Ammon's horn (tissue), 1 donor: ENCODE results near the gene C5.
"Not testable (repeated sequence)": the region's sequence is repeated elsewhere in the genome, so short reads cannot be mapped to it uniquely, and the experiment has no call there.

Source experiments
- DNase-seq: peaks from one replicate; pipeline ENCODE4 v3.0.0-alpha.2; 2016; ENCODE audit warnings: low spot score

Gene C5

GRCh38 chr9:121048618-121049017 is 1.5 kb downstream of the C5 start:
- no peak for DNase-seq

- DNase-seq = no peak
Measured at GRCh38 chr9:121048175-121048574, 1.9 kb downstream of the C5 start.

GRCh38 chr9:121038804-121039203 is 11.3 kb downstream of the C5 start:
- DNase-seq = no peak

GRCh38 chr9:121038362-121038761 is 11.7 kb downstream of the C5 start:
- DNase-seq = no peak

GRCh38 chr9:121035717-121036116 is 14.4 kb downstream of the C5 start:
- not testable (repeated sequence) for DNase-seq

- no peak for DNase-seq
Measured at GRCh38 chr9:121034529-121034928, 15.5 kb downstream of the C5 start.

- no peak for DNase-seq
Measured at GRCh38 chr9:121029469-121029868, 20.6 kb downstream of the C5 start.

- DNase-seq = not testable (repeated sequence)
Measured at GRCh38 chr9:121028285-121028684, 21.8 kb downstream of the C5 start.

- no peak for DNase-seq
Measured at GRCh38 chr9:121026768-121027167, 23.3 kb downstream of the C5 start.

GRCh38 chr9:121026260-121026691 is 23.8 kb downstream of the C5 start:
- DNase-seq = no peak

- DNase-seq = no peak
Measured at GRCh38 chr9:121024237-121024636, 25.8 kb downstream of the C5 start.

GRCh38 chr9:121023064-121023463 is 27.0 kb downstream of the C5 start:
- DNase-seq = no peak

- peak; percentile 43 for DNase-seq
Measured at GRCh38 chr9:121021301-121021700, 28.8 kb downstream of the C5 start.

GRCh38 chr9:121019273-121019672 is 30.8 kb downstream of the C5 start:
- no peak for DNase-seq

GRCh38 chr9:121013911-121014310 is 36.2 kb downstream of the C5 start:
- DNase-seq = no peak

- DNase-seq = no peak
Measured at GRCh38 chr9:121009650-121010049, 40.4 kb downstream of the C5 start.

GRCh38 chr9:120999317-120999716 is 50.8 kb downstream of the C5 start:
- DNase-seq = no peak

GRCh38 chr9:120998111-120998510 is 52.0 kb downstream of the C5 start:
- DNase-seq = no peak

GRCh38 chr9:120997502-120997901 is 52.6 kb downstream of the C5 start:
- DNase-seq = no peak

GRCh38 chr9:120996409-120996808 is 53.7 kb downstream of the C5 start:
- no peak for DNase-seq

GRCh38 chr9:120989065-120989464 is 61.0 kb downstream of the C5 start:
- DNase-seq = no peak

- DNase-seq = peak; percentile 66
Measured at GRCh38 chr9:120985819-120986222, 64.3 kb downstream of the C5 start.

- DNase-seq = no peak
Measured at GRCh38 chr9:120983259-120983837, 66.7 kb downstream of the C5 start.

- DNase-seq = no peak
Measured at GRCh38 chr9:120982836-120983235, 67.2 kb downstream of the C5 start.

GRCh38 chr9:120980951-120981350 is 69.1 kb downstream of the C5 start:
- DNase-seq = no peak
